ENCODE data around the gene SEMA3E. TPM values are rescaled to one million over a fixed set of nuclear protein-coding genes. Genes with fewer than 3 reads are reported as not detected.

Gene SEMA3E
- polyA plus RNA-seq, 1 experiment, result not detected

GRCh38 chr7:83486536-83486935, 162.4 kb downstream of the SEMA3E start:
- DNase-seq (ENCODE audit: low read depth), result no peak
- no peak for TF ChIP-seq CTCF (IDR thresholded peaks at IDR 0.05; ENCODE audit: insufficient read depth, low read depth, low read length)
- ChIA-PET CTCF (no interaction called here), POLR2A (no interaction called here)
- Histone ChIP-seq H3K27me3 (ENCODE audit: control insufficient read depth, insufficient read depth, low read length) (no peaks in the 10 kb centered on the region), H3K4me3 (ENCODE audit: low read depth, low read length) (no peak overlapping the region), H3K36me3 (ENCODE audit: control insufficient read depth, insufficient read depth, low read length) (no peaks in the 10 kb centered on the region)

- POLR2A ChIA-PET, result no interaction called here
- Histone ChIP-seq H3K27me3 (ENCODE audit: control insufficient read depth, insufficient read depth, low read length) (no peaks in the 10 kb centered on the region), H3K36me3 (ENCODE audit: control insufficient read depth, insufficient read depth, low read length) (no peaks in the 10 kb centered on the region), H3K4me3 (ENCODE audit: low read depth, low read length) (no peak overlapping the region)
- no peak for DNase-seq (ENCODE audit: low read depth)
- CTCF ChIA-PET, result no interaction called here
- no peak for TF ChIP-seq CTCF (IDR thresholded peaks at IDR 0.05; ENCODE audit: insufficient read depth, low read depth, low read length)
Observed at GRCh38 chr7:83484826-83485225, 164.1 kb downstream of the SEMA3E start.

GRCh38 chr7:83484266-83484665, 164.7 kb downstream of the SEMA3E start:
- TF ChIP-seq CTCF (IDR thresholded peaks at IDR 0.05; ENCODE audit: insufficient read depth, low read depth, low read length), result no peak
- no peak for DNase-seq (ENCODE audit: low read depth)
- ChIA-PET POLR2A (no interaction called here), CTCF (no interaction called here)
- Histone ChIP-seq H3K4me3 (ENCODE audit: low read depth, low read length) (no peak overlapping the region), H3K36me3 (ENCODE audit: control insufficient read depth, insufficient read depth, low read length) (no peaks in the 10 kb centered on the region), H3K27me3 (ENCODE audit: control insufficient read depth, insufficient read depth, low read length) (no peaks in the 10 kb centered on the region)

- no peak for TF ChIP-seq CTCF (IDR thresholded peaks at IDR 0.05; ENCODE audit: insufficient read depth, low read depth, low read length)
- ChIA-PET POLR2A (no interaction called here), CTCF (no interaction called here)
- Histone ChIP-seq H3K36me3 (ENCODE audit: control insufficient read depth, insufficient read depth, low read length) (no peaks in the 10 kb centered on the region), H3K4me3 (ENCODE audit: low read depth, low read length) (no peak overlapping the region), H3K27me3 (ENCODE audit: control insufficient read depth, insufficient read depth, low read length) (peaks cover 1% of the 10 kb centered on the region)
- DNase-seq (ENCODE audit: low read depth), result no peak
Observed at GRCh38 chr7:83478616-83479015, 170.3 kb downstream of the SEMA3E start.

- Histone ChIP-seq H3K27me3 (ENCODE audit: control insufficient read depth, insufficient read depth, low read length) (peaks cover 4% of the 10 kb centered on the region), H3K4me3 (ENCODE audit: low read depth, low read length) (no peak overlapping the region), H3K36me3 (ENCODE audit: control insufficient read depth, insufficient read depth, low read length) (no peaks in the 10 kb centered on the region)
- no peak for TF ChIP-seq CTCF (IDR thresholded peaks at IDR 0.05; ENCODE audit: insufficient read depth, low read depth, low read length)
- DNase-seq (ENCODE audit: low read depth), result no peak
- ChIA-PET CTCF (no interaction called here), POLR2A (no interaction called here)
Observed at GRCh38 chr7:83476511-83477050, 172.4 kb downstream of the SEMA3E start.
